ENCODE measurements around the gene POU2AF2.
"Not testable (repeated sequence)": the region's sequence is repeated elsewhere in the genome, so short reads cannot be mapped to it uniquely, and the experiment has no call there.

The POU2AF2 gene

DNA sequence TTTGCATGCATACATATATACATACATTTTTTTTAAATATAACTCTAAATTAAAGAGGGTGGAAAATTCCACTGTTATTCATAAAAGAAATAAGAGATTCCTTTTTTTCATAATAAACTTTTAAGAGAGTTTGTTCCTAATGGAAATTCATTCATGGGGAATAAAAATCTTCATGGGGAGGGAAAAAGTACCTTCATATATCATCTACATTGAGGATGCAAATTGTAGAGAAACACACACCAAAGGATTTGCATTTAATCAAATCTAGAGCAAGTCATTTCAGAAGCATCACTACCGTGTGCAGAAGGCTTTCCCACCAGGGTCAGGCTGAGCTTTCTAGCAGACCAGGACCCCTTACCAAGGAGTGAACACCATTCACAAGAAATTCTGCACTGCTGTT, at the start of gene POU2AF2:
TSS of gene POU2AF2 (plus strand) at position 301 of the 400 bp plus-strand sequence. CDS start 129 bp downstream, outside the sequence.
- DNase-seq: no peak

DNA sequence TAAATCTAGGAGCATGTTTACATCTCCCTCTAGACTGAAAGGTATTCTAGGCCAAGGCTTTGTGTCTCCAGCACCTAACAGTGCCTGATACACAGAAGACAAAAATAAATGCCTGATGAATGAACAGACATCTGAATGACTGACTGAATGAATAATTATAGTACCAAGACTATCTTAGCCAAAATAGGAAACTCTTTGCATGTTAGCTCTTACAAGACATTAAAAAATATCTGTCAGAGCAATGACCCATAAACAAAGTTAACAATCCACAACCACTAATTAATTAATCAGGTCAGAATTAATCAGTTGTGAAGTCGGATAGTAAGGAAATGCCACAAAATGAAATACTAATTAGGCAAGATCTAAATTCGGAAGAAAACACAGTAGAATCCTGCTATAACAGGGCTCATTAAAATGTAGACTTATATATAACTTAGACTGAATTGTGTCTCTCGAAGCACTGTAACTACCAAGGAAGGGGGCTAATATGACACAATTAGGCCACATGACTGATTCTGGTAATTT, 45.5 kb upstream of the POU2AF2 start:
- DNase-seq: no peak

- no peak for DNase-seq
These were observed 41.3 kb upstream of the POU2AF2 start for GRCh38 chr11:111204211-111204610.

GRCh38 chr11:111205632-111206385, 39.7 kb upstream of the POU2AF2 start:
- DNase-seq: no peak

GRCh38 chr11:111206472-111206871, 39.1 kb upstream of the POU2AF2 start:
- no peak for DNase-seq

GRCh38 chr11:111207213-111207612, 38.3 kb upstream of the POU2AF2 start:
- no peak for DNase-seq

- no peak for DNase-seq
These were observed 35.8 kb upstream of the POU2AF2 start for GRCh38 chr11:111209543-111210355.

GRCh38 chr11:111213256-111213655, 32.3 kb upstream of the POU2AF2 start:
- DNase-seq: no peak

DNA sequence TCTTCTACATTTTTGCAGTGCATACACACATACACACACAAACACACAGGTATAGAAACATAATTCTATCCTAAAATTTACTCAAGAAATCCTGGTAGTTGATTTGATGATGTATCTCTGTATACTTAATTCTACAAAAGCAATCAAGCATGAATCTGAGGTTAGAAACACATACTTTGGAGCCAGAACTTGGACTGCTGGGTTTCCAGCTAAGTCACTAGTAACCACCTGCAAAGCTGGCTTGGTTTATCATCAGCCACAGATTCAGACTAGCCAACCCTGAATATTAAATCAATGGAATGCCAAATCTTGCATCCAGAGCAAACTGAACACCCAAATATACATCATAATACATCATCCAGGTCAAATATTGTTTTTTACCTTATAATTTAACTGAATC, 24.8 kb upstream of the POU2AF2 start:
- DNase-seq: no peak

- no peak for DNase-seq
These were observed 24.3 kb upstream of the POU2AF2 start for GRCh38 chr11:111221208-111221607.

GRCh38 chr11:111221936-111222335, 23.6 kb upstream of the POU2AF2 start:
- not testable (repeated sequence) for DNase-seq

DNA sequence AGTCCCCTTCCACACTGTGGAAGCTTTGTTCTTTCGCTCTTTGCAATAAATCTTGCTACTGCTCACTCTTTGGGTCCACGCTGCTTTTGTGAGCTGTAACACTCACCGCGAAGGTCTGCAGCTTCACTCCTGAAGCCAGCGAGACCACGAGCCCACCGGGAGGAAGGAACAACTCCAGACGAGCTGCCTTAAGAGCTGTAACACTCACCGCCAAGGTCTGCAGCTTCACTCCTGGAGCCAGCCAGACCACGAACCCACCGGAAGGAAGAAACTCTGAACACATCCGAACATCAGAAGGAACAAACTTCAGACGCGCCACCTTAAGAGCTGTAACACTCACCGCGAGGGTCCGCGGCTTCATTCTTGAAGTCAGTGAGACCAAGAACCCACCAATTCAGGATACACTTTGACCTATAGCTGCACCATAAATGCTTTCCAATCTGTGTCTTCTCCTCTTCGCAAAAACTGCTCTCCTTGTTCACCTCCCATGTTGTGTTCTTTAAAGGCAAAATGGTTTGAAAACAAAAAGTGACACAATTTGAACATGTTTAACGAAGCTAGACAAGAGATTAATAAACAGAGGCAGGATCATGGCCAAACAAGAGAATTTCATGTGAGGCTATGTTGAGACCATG, 22.6 kb upstream of the POU2AF2 start:
- DNase-seq: not testable (repeated sequence)

DNA sequence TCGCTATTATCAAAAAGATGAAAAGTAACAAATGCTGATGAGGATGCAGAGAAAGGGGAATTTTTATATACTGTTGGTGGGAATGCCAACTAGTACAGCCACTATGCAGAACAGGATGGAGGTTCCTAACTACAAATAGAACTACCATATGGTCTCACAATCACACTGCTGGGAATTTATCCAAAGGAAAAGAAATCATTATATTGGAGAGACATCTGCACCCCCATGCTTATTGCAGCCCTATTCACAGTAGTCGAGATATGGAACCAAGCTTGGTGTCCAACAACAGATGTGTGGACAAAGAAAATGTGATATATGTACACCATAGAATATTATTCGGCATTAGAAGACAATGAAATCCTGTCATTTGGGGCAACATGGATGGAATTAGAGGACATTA, 19.6 kb upstream of the POU2AF2 start:
- DNase-seq: no peak

- no peak for DNase-seq
These were observed 15.9 kb upstream of the POU2AF2 start for GRCh38 chr11:111229604-111230003.

DNA sequence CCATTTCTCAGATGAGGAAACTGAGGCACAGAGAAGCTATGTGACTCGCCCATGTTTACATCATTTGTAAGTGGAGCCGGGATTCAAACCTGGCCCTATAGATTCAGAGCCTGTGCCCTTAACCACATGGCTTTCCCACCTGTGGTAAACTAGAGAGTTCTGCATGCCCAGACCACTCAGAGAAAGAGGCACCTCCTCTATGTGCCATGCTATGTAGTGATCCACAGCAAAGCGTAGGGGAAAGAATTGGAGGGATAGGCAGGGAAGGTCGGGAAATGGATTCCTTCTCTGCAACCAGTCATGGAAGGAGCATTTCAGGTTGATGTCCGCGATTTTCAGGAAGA, 15.4 kb upstream of the POU2AF2 start:
- no peak for DNase-seq

DNA sequence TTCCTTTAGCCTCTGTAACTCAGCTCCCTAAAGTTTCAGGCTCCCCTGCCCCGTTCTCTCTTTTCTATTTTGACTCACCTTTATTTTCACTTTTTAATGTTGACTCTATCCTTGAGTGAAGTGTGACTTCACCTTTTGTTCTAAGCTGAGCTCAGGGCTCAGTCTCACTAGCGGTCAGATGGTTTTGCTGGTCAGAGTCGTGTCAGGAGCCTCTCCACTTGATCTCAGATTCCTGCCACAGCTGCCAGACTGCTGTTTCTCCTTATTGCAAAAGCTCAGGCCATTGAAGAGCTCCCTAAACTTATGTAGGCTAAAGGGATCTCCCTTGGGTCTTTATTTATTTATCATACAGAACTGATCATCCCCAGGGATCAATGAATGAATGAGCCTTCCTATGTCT, 13.7 kb upstream of the POU2AF2 start:
- DNase-seq: no peak

GRCh38 chr11:111236383-111236782, 9.1 kb upstream of the POU2AF2 start:
- DNase-seq: no peak

DNA sequence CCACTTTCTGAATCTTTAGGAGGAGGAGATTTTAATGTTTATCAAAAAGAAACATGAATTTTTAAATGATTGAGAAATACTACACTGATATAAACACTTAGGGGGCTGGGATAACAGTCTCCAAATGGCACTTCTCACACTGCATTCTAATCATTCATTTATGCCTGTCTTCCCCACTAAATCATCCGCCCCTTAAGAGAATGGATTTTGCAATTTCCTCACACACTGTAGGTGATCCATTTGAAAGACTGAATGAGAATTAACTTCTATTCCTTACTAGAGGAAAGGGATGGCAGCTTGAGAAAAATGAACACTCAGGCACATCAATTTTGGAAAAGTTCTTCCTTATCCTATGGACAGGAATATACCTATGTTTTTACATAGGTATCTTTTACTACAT, 7.6 kb upstream of the POU2AF2 start:
- DNase-seq: no peak

GRCh38 chr11:111246956-111247355, 1.4 kb downstream of the POU2AF2 start:
- no peak for DNase-seq

- no peak for DNase-seq
These were observed 5.4 kb downstream of the POU2AF2 start for GRCh38 chr11:111250936-111251335.

DNA sequence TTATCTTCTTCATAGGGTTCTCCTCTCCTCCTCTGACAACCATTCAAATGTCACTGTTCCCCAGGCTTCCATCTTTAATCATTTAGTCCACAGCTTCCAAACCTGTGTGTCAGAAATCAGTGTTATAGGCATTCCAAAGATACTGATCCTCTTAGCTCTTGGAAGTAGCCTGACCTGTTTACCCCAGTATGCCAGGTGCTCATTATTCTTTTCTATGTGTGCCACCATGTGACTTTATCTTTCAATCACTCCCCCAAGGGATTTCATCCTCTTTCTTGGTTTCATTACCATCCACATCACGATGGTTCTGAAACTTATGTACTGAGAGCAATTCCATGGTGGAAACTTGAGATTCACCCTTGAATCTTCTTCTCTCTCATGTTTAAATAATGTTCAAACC, 7.6 kb downstream of the POU2AF2 start:
- DNase-seq: no peak

- DNase-seq: no peak
These were observed 8.1 kb downstream of the POU2AF2 start for GRCh38 chr11:111253630-111254029.

DNA sequence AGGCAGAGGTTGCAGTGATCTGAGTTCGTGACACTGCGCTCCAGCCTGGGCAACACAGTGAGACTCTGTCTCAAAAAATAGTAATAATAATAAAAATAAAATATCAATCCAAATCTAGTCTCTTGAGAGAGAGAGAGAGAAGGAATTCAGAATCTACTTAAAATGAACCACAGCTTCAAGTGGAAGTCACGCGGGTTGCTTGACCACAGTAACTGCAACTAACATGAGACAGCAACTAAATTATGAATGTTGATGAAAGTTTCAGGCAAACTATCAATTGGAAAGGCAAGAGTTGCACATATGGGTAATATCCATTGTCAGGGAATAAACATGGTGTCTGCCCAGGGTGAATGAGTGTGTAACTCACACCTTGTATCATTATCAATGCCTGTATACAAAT, 12.5 kb downstream of the POU2AF2 start:
- DNase-seq: no peak

- DNase-seq: no peak
These were observed 14.4 kb downstream of the POU2AF2 start for GRCh38 chr11:111259896-111260295.
